SK-N-MC (cell line): ENCODE results near the gene MOB3B.

Source experiments
- EZH2 ChIP-seq: fragments of 200-600 bp; sonication (generic); IDR thresholded peaks from one replicate; pipeline ENCODE4 v1.6.1; 2017; ENCODE audit warnings: antibody characterized with exemption
- POLR2AphosphoS5 ChIP-seq: IDR thresholded peaks from 2 replicates; pipeline ENCODE4 v1.6.1; 2012; ENCODE audit warnings: mild to moderate bottlenecking, low read depth, low read length, borderline replicate concordance

DNA sequence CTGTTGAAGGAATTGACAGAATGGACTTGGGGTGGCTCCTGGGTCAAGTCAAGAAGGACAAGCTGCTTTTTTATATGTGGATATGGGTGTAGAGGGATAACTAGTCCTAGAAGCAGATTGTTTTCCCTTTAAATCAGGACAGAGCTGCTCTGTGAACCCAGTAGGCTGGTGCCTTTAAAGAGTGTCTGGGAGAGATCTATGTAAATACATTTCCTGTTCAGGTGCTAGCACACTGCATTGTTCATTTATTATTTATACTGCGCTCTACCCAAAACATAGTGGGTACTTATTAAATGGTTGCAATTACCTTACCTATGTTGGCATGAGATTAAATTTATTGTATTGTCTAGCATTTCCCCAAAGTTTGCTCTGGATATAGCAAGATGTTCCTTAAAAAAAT, 146.1 kb downstream of the MOB3B start:
- TF ChIP-seq EZH2 (no peak), POLR2AphosphoS5 (no peak)
